Subcutaneous adipose tissue (tissue), 4 donors: ENCODE data around the gene HIVEP3. TPM values are rescaled to one million over a fixed set of nuclear protein-coding genes. Genes with fewer than 3 reads are reported as not detected.

Experiments used
- total RNA-seq, 4 donors: library from RNA; depleted of rRNA; stranded (reverse); fragments of >200 nt; gene quantifications; one replicate each; pipeline ENCODE4 v1.1.0, GENCODE V29; 2016
- TF ChIP-seq, protein P1 (sequence below): fragments of 450-650 bp; IDR thresholded peaks from one replicate; pipeline ENCODE4 v1.5.1; 2016; ENCODE audit warnings: low read depth, mild to moderate bottlenecking, control low read depth, antibody characterized with exemption, moderate library complexity

HIVEP3 gene
- total RNA-seq, 4 donors from 2014 or later: 2.4 to 9.6 (median 5.0) TPM

DNA sequence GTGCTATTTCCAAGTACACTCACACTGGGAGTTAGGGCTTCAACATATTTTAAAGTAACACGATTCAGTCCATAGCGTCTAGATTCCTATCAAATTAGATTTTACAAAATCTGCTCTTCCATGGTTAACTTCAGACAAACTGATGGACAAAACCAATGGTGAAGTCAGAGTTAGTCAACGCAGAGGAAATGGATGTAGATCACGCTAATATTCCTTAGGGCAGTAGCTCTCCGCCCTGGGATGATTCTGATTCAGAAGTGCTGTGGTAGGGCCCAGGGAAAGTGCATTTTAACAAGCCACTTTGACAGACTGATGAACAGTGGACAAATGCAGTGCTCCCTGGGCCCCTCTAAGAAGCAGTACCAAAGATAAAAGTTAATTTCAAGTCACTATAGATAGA lies 83.2 kb downstream of the HIVEP3 start:
- TF ChIP-seq, protein P1, sequence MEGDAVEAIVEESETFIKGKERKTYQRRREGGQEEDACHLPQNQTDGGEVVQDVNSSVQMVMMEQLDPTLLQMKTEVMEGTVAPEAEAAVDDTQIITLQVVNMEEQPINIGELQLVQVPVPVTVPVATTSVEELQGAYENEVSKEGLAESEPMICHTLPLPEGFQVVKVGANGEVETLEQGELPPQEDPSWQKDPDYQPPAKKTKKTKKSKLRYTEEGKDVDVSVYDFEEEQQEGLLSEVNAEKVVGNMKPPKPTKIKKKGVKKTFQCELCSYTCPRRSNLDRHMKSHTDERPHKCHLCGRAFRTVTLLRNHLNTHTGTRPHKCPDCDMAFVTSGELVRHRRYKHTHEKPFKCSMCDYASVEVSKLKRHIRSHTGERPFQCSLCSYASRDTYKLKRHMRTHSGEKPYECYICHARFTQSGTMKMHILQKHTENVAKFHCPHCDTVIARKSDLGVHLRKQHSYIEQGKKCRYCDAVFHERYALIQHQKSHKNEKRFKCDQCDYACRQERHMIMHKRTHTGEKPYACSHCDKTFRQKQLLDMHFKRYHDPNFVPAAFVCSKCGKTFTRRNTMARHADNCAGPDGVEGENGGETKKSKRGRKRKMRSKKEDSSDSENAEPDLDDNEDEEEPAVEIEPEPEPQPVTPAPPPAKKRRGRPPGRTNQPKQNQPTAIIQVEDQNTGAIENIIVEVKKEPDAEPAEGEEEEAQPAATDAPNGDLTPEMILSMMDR: no peak

DNA sequence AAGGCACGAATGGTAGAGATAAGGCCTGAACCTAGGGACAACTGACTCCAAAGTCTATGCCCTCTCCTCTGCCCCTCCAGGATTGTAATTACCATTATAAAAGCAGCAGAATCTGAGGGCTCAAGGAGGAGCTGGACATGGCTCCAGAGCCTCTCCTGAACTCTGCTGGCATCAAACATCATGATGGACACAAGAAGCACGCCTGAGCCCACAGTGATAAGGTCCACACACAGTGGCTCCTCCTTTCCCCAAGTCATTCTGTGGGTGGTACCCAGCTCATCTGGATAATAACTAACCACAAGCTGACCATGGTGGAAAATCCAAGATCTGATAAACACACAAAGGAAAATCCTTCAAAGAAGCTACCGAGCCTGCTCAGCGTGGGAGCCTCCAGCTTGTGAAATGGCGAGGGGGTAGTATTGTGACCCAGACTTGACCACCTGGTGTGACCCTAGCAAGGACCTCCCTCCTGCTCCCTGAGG lies 85.2 kb downstream of the HIVEP3 start:
- TF ChIP-seq, protein P1: no peak

DNA sequence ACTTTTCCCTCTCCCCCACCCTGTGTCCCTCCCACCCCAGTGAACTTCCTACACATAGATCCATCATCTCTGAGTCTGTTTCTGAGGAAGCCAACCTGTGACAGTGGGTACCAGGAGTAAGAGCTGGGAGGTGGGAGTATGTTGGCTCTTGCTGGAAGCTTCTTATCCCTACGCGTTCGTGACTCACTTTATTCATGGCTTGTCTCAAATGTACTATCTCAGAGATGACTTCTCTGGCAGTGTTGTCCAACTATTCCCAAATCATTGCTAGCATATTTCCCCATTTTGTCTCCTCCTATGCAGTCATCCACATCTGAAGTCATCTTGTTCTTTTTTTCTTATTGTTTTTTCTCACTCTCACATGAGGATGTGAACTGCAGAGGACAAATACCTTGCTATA lies 88.0 kb downstream of the HIVEP3 start:
- TF ChIP-seq, protein P1: no peak

DNA sequence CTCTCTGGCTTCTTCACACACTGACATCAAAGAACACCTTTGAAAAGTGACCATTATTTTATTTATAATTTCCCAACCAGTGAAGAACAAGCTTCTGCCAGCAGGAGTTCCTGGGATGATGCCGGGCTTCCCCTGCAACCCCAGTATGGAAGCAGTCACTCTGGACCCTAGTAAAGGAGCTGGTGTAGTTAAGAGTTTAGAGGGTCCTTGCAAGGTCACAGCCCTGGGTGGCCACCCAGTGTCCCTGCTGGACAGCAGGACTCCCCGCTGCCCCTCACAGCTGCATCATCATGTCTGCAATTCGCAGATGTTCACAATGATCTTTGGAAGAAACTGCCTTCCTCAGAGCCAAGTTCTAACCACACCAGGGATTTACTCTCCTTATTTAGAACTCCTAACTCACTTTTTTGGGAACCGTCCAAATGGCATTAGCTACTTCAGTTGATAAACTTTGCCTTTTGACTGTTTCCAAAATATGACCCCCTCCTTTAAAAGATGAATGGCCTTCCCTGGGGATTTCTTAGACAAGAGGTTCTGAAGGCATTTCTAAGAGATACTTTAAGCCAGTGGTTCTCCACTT lies 90.6 kb downstream of the HIVEP3 start:
- TF ChIP-seq, protein P1: no peak

DNA sequence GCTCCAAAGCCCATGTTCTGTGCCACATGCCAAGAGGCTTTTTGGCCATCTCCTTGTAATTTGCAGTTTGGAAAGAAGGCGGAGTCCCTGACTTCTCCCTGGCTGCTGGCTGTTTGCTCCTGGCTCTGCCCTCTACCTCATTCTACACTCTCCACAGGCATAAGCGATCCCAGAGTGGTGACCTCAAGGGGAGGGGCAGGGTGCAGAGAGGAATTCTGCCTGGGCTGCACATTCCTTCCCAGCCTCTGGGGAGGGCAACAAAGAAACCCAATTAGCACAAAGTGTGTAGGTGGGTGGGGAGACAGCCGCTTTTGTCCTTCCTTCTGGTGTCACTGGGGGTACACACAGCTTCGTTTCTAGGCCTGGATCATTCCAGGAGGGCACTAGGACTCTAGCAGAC lies 95.3 kb downstream of the HIVEP3 start:
- TF ChIP-seq, protein P1: no peak

DNA sequence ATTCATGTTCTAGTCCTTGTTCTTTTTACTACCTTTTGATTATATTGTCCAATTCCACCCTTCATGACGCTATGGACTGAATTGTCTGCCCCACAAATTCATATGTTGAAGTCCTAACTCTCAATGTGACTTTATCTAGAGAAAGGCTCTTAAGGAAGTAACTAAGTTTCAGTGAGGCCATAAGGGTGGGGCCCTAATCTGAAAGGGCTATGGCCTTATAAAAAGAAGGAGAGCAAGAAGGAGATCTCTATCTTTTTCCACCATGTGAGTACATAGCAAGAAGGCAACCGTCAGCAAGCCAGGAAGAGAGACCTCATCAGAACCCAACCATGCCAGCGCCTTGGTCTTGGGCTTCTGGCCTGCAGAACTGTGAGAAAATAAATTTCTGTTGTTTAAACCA lies 95.9 kb downstream of the HIVEP3 start:
- TF ChIP-seq, protein P1: no peak

DNA sequence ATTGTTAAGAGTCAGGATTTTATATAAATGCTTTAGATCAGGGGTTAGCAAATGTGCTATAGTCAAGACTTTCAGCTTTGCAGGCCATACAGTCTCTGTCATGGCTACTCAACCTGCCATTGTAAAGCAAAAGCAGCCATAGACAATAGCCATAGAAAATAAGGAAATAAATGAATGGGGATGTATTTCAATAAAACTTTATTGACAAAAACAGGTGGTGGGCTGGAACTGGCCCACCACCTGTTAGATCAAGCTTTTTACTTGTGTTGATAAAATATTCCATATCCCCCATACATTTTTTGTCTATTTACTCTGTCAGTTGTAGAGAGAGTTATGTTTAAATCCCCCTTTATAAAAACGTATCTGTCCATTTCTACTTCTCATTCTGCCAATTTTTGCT lies 98.9 kb downstream of the HIVEP3 start:
- TF ChIP-seq, protein P1: no peak
